GM06990 (cell line): ENCODE results near the gene LARGE2.

Source experiments
- DNase-seq: peaks from one replicate; pipeline ENCODE4 v3.0.0-alpha.2; 2011; ENCODE audit not compliant: insufficient read length; ENCODE audit errors: extremely low read depth
- H3K27me3 ChIP-seq: replicated peaks from 2 replicates; pipeline ENCODE4 v1.6.0; 2011; ENCODE audit warnings: low read length; ENCODE audit not compliant: control insufficient read depth, insufficient read depth
- H3K36me3 ChIP-seq: 2 replicates; pipeline ENCODE4 v1.5.1; 2011; ENCODE audit warnings: low read length; ENCODE audit not compliant: control insufficient read depth, insufficient read depth
- H3K4me3 ChIP-seq: replicated peaks from 2 replicates; pipeline ENCODE4 v1.5.1; 2011; ENCODE audit warnings: low read depth, mild to moderate bottlenecking, control low read depth, low read length
- CTCF ChIP-seq: IDR thresholded peaks from 2 replicates; pipeline ENCODE4 v1.5.1; 2011; ENCODE audit warnings: low read length, control low read depth, mild to moderate bottlenecking, inconsistent platforms; ENCODE audit not compliant: insufficient read depth, poor library complexity, severe bottlenecking

The LARGE2 gene

DNA sequence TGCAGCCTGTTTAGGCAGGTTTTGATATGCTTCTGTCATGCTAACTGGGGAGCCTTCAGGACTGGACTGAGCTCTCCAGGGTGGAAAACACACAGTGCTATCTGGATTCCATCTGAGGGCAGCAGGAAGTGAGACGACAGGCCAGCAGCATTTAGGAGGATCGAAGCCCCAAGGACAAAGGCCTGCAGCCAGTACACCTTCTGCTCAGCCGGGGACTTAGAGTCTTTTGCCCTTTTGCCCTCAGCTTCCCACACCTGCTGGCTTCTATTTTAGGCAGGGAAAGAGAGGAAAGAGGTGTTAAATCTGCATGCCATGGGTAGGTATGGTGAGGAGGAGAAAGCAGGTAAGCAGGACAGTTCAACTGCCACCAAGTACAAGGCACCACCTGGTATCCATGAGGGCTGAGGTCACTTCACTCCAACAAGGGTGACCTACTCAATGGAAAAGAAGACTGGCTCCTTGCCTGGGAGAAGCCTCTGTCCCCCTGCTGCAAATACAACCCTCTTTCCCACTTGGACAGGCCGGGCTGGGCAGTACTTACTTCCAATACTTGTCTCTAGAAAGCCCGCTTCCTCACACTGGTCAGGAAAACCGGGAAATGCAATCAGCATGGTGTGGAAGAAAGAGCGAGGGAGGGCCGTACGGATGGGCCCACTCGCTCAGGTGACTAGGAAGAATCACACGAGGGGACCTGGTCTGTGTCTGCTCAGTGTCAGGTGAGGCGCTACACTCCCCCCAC, 12.3 kb downstream of the LARGE2 start:
- no peak overlapping the region for H3K4me3 ChIP-seq
- no peak for DNase-seq
- H3K27me3 ChIP-seq: no peaks in the 10 kb centered on the region
- TF ChIP-seq CTCF: no peak
- peaks cover 8% of the 10 kb centered on the region for H3K36me3 ChIP-seq

- peaks cover 8% of the 10 kb centered on the region for H3K36me3 ChIP-seq
- no peak for DNase-seq
- H3K4me3 ChIP-seq: no peak overlapping the region
- TF ChIP-seq CTCF: no peak
- no peaks in the 10 kb centered on the region for H3K27me3 ChIP-seq
Observed at GRCh38 chr11:45935349-45936064, 13.1 kb downstream of the LARGE2 start.

- DNase-seq: no peak
- H3K36me3 ChIP-seq: peaks cover 8% of the 10 kb centered on the region
- TF ChIP-seq CTCF: no peak
- no peak overlapping the region for H3K4me3 ChIP-seq
- H3K27me3 ChIP-seq: no peaks in the 10 kb centered on the region
Observed at GRCh38 chr11:45936511-45937054, 14.1 kb downstream of the LARGE2 start.

GRCh38 chr11:45937916-45938315, 15.5 kb downstream of the LARGE2 start:
- H3K36me3 ChIP-seq: peaks cover 7% of the 10 kb centered on the region
- H3K27me3 ChIP-seq: no peaks in the 10 kb centered on the region
- DNase-seq: no peak
- H3K4me3 ChIP-seq: no peak overlapping the region
- no peak for TF ChIP-seq CTCF

- Histone ChIP-seq H3K4me3 (no peak overlapping the region), H3K36me3 (peaks cover 3% of the 10 kb centered on the region), H3K27me3 (no peaks in the 10 kb centered on the region)
- no peak for TF ChIP-seq CTCF
- no peak for DNase-seq
Observed at GRCh38 chr11:45939836-45940235, 17.4 kb downstream of the LARGE2 start.
